CD4-positive, alpha-beta T cell treated with Interleukin-15 for 1 hour (primary cell): ENCODE data around the gene PRKAB2.
"Not testable (repeated sequence)": the region's sequence is repeated elsewhere in the genome, so short reads cannot be mapped to it uniquely, and the experiment has no call there.

Source experiments
- DNase-seq: peaks from one replicate; pipeline ENCODE4 v3.0.0-alpha.2; 2020

PRKAB2 gene

DNA sequence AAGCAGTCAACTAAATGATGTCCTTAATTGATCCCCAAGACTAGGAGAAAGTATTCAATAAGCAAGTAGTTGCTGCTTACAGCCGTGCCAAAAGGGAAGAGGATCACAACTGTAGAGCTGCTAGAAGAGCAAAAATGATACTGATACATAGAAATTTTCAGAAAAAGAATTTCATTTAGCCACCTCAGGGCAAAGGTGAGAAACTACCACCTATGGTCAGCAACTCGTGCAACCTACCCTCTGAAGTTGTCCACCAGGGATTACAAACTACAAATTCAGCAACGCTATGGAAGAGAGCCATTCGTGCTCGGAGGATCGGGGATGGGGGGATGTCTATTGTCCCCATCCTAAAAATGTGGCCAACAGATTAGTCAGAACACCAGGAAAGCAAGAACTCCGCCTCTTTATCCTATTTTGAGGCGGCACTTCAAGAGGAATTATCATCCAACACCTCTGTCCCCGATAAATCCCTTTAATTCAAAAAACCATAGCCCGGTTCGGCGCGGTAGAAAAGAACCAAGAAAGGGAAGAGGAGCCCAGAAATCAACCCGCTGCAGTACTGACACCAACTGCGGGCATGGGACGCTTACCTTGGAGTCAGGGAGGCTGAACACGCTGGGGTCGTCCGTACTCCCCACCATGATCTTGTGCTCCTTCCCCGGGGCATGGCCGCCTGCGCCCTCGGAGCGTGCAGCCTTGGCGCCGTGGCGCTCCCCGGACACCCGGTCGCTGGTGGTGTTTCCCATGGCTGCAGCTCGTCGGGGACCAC lies 687 bp downstream of the PRKAB2 start:
- DNase-seq, result no peak

- DNase-seq, result no peak
Observed at GRCh38 chr1:147169840-147170674, 2.2 kb downstream of the PRKAB2 start.

DNA sequence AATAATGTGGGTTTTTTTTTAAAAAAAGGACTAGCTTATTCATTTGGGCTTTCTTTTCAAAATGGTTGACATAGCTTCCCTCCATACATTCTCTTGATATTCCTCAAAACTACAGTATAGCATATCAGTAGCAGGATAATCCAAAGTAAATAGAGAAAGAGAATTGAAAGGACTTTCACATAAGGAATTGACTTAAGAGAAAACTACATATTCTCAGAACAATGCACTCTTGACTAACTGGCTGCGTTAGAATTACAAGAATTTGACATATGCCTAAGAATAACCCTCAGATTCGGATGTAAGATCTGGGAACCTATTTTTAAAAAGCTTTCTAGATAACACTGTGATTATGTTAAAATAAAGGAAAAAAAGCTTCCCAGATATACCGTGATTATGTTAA lies 3.1 kb downstream of the PRKAB2 start:
- DNase-seq, result no peak

- no peak for DNase-seq
Observed at GRCh38 chr1:147168626-147169058, 3.6 kb downstream of the PRKAB2 start.

DNA sequence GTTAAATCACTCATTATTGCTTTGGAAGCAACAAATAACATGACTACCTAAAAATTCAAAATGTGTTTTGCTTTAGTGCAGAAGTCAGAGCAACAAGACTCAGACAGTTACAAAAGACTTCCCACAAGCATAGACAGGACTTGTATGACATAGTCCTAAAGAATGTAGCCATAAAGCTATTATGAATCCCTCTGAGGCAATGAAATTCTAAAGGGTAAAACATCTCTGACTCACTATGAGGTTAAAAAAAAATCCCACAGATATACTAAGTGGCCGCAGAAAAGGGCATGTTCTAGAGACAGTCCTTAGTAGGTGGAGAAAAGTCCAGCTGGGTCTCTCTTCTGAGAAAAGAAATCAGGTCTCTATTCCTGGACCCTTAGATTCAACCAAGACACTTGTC lies 4.9 kb downstream of the PRKAB2 start:
- DNase-seq, result no peak

DNA sequence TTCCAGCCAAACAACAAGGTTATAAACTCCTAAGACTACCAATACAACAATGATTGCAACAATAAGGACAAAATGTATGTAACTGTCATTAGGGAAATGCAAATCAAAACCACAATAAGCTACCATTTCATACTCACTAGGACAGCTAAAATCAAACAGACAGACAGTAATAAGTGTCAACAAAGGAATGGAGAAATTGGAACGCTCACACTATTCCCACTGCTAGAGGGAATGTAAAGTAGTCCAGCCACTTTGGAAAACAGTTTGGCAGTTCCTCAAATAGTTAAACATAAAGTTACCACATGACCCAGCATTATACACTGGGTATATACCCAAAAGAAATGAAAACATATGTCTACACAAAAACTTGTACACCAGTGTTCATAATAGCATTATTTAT lies 9.3 kb downstream of the PRKAB2 start:
- DNase-seq, result no peak

- DNase-seq, result no peak
Observed at GRCh38 chr1:147162093-147162492, 10.2 kb downstream of the PRKAB2 start.

GRCh38 chr1:147157116-147157515 lies 15.2 kb downstream of the PRKAB2 start:
- DNase-seq, result not testable (repeated sequence)

DNA sequence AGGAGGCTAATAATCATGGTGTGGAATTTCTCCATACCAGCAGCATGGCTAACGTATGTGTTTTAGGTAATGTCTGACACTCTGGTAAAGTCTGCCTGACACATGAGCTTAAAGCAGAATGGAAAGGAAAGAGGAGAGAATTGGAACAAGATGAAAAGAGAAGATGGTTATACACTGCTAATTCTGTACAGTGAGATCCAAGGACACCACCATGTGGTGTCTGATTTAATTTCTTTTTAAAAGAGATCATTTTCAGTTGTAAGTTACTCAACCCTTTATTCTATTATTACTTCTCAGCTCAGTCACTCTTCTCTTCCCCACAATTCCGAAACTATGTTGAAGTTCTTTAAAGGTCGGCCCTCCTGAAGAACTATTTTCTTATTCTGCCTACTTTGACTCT lies 15.6 kb downstream of the PRKAB2 start:
- no peak for DNase-seq

GRCh38 chr1:147152772-147153171 lies 19.5 kb downstream of the PRKAB2 start:
- DNase-seq, result no peak

- DNase-seq, result no peak
Observed at GRCh38 chr1:147151244-147151643, 21.0 kb downstream of the PRKAB2 start.

- no peak for DNase-seq
Observed at GRCh38 chr1:147142886-147143285, 29.4 kb downstream of the PRKAB2 start.

- DNase-seq, result not testable (repeated sequence)
Observed at GRCh38 chr1:147130721-147131120, 41.5 kb downstream of the PRKAB2 start.

- no peak for DNase-seq
Observed at GRCh38 chr1:147129116-147129873, 43.0 kb downstream of the PRKAB2 start.

DNA sequence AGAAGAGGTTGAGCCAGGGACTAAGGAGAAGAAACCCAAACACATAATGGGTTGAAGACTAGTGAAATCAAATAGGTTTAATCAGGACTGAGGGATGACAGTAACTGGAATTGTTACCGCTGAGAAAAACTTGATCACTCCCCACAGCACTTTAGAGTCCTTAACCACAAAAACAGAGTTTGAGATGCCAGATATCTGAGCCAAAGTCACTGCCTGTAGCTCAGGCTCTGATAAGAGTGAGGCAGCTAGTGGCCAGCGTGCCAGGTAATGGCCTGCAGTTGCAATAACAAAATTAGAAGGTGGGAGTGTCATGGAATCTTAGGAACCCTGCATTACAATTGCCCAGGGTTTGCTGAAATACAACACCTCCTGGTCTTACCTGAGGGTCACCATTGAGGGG lies 48.0 kb downstream of the PRKAB2 start:
- DNase-seq, result no peak

- no peak for DNase-seq
Observed at GRCh38 chr1:147117109-147117508, 55.2 kb downstream of the PRKAB2 start.

- no peak for DNase-seq
Observed at GRCh38 chr1:147115496-147115895, 56.8 kb downstream of the PRKAB2 start.

GRCh38 chr1:147115079-147115478 lies 57.2 kb downstream of the PRKAB2 start:
- DNase-seq, result not testable (repeated sequence)

DNA sequence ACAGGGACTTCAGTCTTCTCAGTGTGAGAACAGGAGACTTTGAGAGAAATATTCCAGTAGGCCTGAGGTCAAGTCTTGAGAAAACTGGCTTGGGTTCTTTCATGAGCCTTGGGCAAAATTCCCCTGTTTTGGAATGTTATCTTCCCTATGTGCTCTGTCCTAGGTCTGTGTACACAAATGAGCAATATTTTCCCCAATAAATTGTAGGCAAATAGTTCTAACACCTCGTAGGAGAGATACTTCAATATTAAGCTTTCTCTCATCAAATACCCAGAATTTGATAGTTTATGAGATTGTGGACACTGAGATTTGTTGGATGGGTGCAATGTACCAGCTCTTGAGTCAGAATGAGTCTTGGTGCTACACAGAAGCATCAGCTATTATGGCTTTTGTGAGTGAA lies 57.9 kb downstream of the PRKAB2 start:
- not testable (repeated sequence) for DNase-seq

- DNase-seq, result no peak
Observed at GRCh38 chr1:147111381-147112130, 60.7 kb downstream of the PRKAB2 start.

DNA sequence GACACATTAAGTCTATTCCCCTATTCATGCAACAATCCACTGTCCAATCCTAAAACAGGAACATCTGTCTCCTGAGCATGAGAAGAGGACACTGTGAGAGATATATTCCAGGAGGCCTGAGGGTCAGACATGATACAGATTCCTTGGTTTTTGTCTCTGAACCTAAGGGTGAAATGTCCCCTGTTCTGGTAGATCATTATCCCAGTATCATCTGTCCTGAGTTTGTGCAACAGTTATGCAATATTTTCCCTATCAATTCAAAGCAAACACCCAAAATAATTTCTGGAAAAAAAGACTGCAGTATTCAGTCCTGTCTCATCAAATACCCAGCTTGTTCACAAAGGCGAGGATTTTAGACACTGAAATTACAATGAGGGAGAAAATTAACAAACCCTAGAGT lies 61.4 kb downstream of the PRKAB2 start:
- no peak for DNase-seq

GRCh38 chr1:147110434-147110833 lies 61.8 kb downstream of the PRKAB2 start:
- DNase-seq, result no peak

DNA sequence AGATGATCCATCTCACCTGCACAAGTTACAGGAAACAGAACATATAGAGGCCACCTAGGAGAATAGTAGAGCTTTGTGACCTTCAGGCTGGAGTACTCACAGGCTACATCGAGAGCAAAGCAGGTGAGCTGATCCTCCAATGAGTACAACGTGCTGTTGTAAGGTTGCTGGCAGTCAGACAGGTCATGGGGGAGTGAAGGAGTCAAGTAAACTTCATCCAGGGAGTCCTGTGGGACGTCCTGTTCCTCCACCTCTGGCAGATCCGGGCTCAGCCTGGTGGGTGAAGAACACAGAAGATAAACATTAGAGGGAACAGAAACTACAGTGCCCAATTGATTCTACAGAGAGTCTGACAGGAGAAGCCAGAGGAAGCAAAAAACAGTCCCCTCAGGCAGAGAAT lies 62.5 kb downstream of the PRKAB2 start:
- no peak for DNase-seq
